ENCODE data around the gene SPDEF. TPM values are rescaled to one million over a fixed set of nuclear protein-coding genes. Genes with fewer than 3 reads are reported as not detected.

Gene SPDEF
- total RNA-seq, 2 experiments from 2014 or later, result 0.13 TPM; not detected in 1

GRCh38 chr6:34520645-34521462, 35.3 kb downstream of the SPDEF start:
- Mint-ChIP-seq H3K4me3 (no peak overlapping the region), H3K9me3 (ENCODE audit: insufficient read depth) (no peaks in the 10 kb centered on the region), H3K4me1 (ENCODE audit: low read depth) (no peaks in the 10 kb centered on the region), H3K27ac (no peak overlapping the region), H3K36me3 (ENCODE audit: low read depth) (no peaks in the 10 kb centered on the region), H3K27me3 (ENCODE audit: low read depth) (no peaks in the 10 kb centered on the region)
- CTCF ChIA-PET, result no interaction called here
- no peak for ATAC-seq
- POLR2A ChIA-PET, result no interaction called here
- no peak for DNase-seq

- POLR2A ChIA-PET, result no interaction called here
- H3K9me3 Mint-ChIP-seq (ENCODE audit: insufficient read depth), result no peaks in the 10 kb centered on the region
- DNase-seq, result no peak
- no peaks in the 10 kb centered on the region for H3K36me3 Mint-ChIP-seq (ENCODE audit: low read depth)
- no peak overlapping the region for H3K27ac Mint-ChIP-seq
- H3K4me1 Mint-ChIP-seq (ENCODE audit: low read depth), result no peaks in the 10 kb centered on the region
- no peak overlapping the region for H3K4me3 Mint-ChIP-seq
- no peak for ATAC-seq
- no peaks in the 10 kb centered on the region for H3K27me3 Mint-ChIP-seq (ENCODE audit: low read depth)
- CTCF ChIA-PET, result no interaction called here
These were observed 36.0 kb downstream of the SPDEF start for GRCh38 chr6:34519971-34520644.

GRCh38 chr6:34518669-34519365, 37.3 kb downstream of the SPDEF start:
- no peaks in the 10 kb centered on the region for H3K9me3 Mint-ChIP-seq (ENCODE audit: insufficient read depth)
- H3K4me1 Mint-ChIP-seq (ENCODE audit: low read depth), result no peaks in the 10 kb centered on the region
- POLR2A ChIA-PET, result no interaction called here
- H3K36me3 Mint-ChIP-seq (ENCODE audit: low read depth), result no peaks in the 10 kb centered on the region
- no peak overlapping the region for H3K27ac Mint-ChIP-seq
- ATAC-seq, result no peak
- H3K4me3 Mint-ChIP-seq, result no peak overlapping the region
- H3K27me3 Mint-ChIP-seq (ENCODE audit: low read depth), result peaks cover 3% of the 10 kb centered on the region
- CTCF ChIA-PET, result no interaction called here
- no peak for DNase-seq

GRCh38 chr6:34517966-34518365, 38.2 kb downstream of the SPDEF start:
- CTCF ChIA-PET, result no interaction called here
- DNase-seq (no peak), ATAC-seq (no peak)
- no peaks in the 10 kb centered on the region for H3K9me3 Mint-ChIP-seq (ENCODE audit: insufficient read depth)
- H3K4me3 Mint-ChIP-seq, result no peak overlapping the region
- H3K27ac Mint-ChIP-seq, result no peak overlapping the region
- H3K4me1 Mint-ChIP-seq (ENCODE audit: low read depth), result no peaks in the 10 kb centered on the region
- POLR2A ChIA-PET, result no interaction called here
- peaks cover 3% of the 10 kb centered on the region for H3K27me3 Mint-ChIP-seq (ENCODE audit: low read depth)
- no peaks in the 10 kb centered on the region for H3K36me3 Mint-ChIP-seq (ENCODE audit: low read depth)

- Mint-ChIP-seq H3K4me3 (no peak overlapping the region), H3K27ac (no peak overlapping the region), H3K36me3 (ENCODE audit: low read depth) (no peaks in the 10 kb centered on the region), H3K9me3 (ENCODE audit: insufficient read depth) (no peaks in the 10 kb centered on the region), H3K4me1 (ENCODE audit: low read depth) (no peaks in the 10 kb centered on the region), H3K27me3 (ENCODE audit: low read depth) (peaks cover 3% of the 10 kb centered on the region)
- ATAC-seq (no peak), DNase-seq (no peak)
- ChIA-PET CTCF (no interaction called here), POLR2A (no interaction called here)
These were observed 38.7 kb downstream of the SPDEF start for GRCh38 chr6:34517461-34517881.

GRCh38 chr6:34516391-34517324, 39.5 kb downstream of the SPDEF start:
- Mint-ChIP-seq H3K4me1 (ENCODE audit: low read depth) (no peaks in the 10 kb centered on the region), H3K27ac (no peak overlapping the region), H3K36me3 (ENCODE audit: low read depth) (no peaks in the 10 kb centered on the region), H3K27me3 (ENCODE audit: low read depth) (peaks cover 3% of the 10 kb centered on the region), H3K4me3 (no peak overlapping the region), H3K9me3 (ENCODE audit: insufficient read depth) (no peaks in the 10 kb centered on the region)
- DNase-seq (no peak), ATAC-seq (no peak)
- ChIA-PET POLR2A (interaction anchor here (0.5 kb wide), 1 partner anchor 179 kb away, joined by 5 read pairs; no protein-coding TSS in a partner anchor), CTCF (interaction anchor here (1.2 kb wide), 1 partner anchor 11 kb away, joined by 3 read pairs; no protein-coding TSS in a partner anchor)

- ChIA-PET CTCF (interaction anchor here (1.2 kb wide), 1 partner anchor 12 kb away, joined by 3 read pairs; no protein-coding TSS in a partner anchor), POLR2A (interaction anchor here (0.5 kb wide), 1 partner anchor 180 kb away, joined by 5 read pairs; no protein-coding TSS in a partner anchor)
- Mint-ChIP-seq H3K27ac (no peak overlapping the region), H3K27me3 (ENCODE audit: low read depth) (peaks cover 3% of the 10 kb centered on the region), H3K9me3 (ENCODE audit: insufficient read depth) (no peaks in the 10 kb centered on the region), H3K36me3 (ENCODE audit: low read depth) (no peaks in the 10 kb centered on the region), H3K4me1 (ENCODE audit: low read depth) (no peaks in the 10 kb centered on the region), H3K4me3 (no peak overlapping the region)
- no peak for DNase-seq
- no peak for ATAC-seq
These were observed 40.4 kb downstream of the SPDEF start for GRCh38 chr6:34515473-34516387.

GRCh38 chr6:34514593-34515472, 41.3 kb downstream of the SPDEF start:
- no peaks in the 10 kb centered on the region for H3K36me3 Mint-ChIP-seq (ENCODE audit: low read depth)
- H3K4me3 Mint-ChIP-seq, result no peak overlapping the region
- ChIA-PET CTCF (no interaction called here), POLR2A (no interaction called here)
- no peaks in the 10 kb centered on the region for H3K4me1 Mint-ChIP-seq (ENCODE audit: low read depth)
- DNase-seq, result no peak
- H3K27me3 Mint-ChIP-seq (ENCODE audit: low read depth), result peaks cover 6% of the 10 kb centered on the region
- no peaks in the 10 kb centered on the region for H3K9me3 Mint-ChIP-seq (ENCODE audit: insufficient read depth)
- no peak overlapping the region for H3K27ac Mint-ChIP-seq
- no peak for ATAC-seq

GRCh38 chr6:34514112-34514511, 42.0 kb downstream of the SPDEF start:
- Mint-ChIP-seq H3K27me3 (ENCODE audit: low read depth) (peaks cover 8% of the 10 kb centered on the region), H3K36me3 (ENCODE audit: low read depth) (no peaks in the 10 kb centered on the region), H3K27ac (no peak overlapping the region), H3K9me3 (ENCODE audit: insufficient read depth) (no peaks in the 10 kb centered on the region), H3K4me3 (no peak overlapping the region), H3K4me1 (ENCODE audit: low read depth) (no peaks in the 10 kb centered on the region)
- DNase-seq (no peak), ATAC-seq (no peak)
- ChIA-PET POLR2A (interaction anchor here (0.6 kb wide), 1 partner anchor 8 kb away, joined by 3 read pairs; no protein-coding TSS in a partner anchor), CTCF (no interaction called here)

GRCh38 chr6:34513646-34514045, 42.5 kb downstream of the SPDEF start:
- DNase-seq (no peak), ATAC-seq (no peak)
- ChIA-PET CTCF (no interaction called here), POLR2A (interaction anchor here (0.6 kb wide), 1 partner anchor 9 kb away, joined by 3 read pairs; no protein-coding TSS in a partner anchor)
- no peaks in the 10 kb centered on the region for H3K36me3 Mint-ChIP-seq (ENCODE audit: low read depth)
- no peak overlapping the region for H3K27ac Mint-ChIP-seq
- H3K4me1 Mint-ChIP-seq (ENCODE audit: low read depth), result no peaks in the 10 kb centered on the region
- no peak overlapping the region for H3K4me3 Mint-ChIP-seq
- H3K27me3 Mint-ChIP-seq (ENCODE audit: low read depth), result peaks cover 12% of the 10 kb centered on the region
- H3K9me3 Mint-ChIP-seq (ENCODE audit: insufficient read depth), result no peaks in the 10 kb centered on the region

All from activated CD8-positive, alpha-beta T cell treated with anti-CD3 and anti-CD28 coated beads, Interleukin-2, amount 10 ng/mL, durations not matched to agents 7 days and 5 days (primary cell).